Glomerular endothelial cell (primary cell): ENCODE data around the gene PLD6. TPM values are rescaled to one million over a fixed set of nuclear protein-coding genes. Genes with fewer than 3 reads are reported as not detected.
A peak's percentile ranks its signal among the peaks of the same experiment; 100 is the strongest.

ENCODE experiments used
- DNase-seq: peaks from one replicate; pipeline ENCODE4 v3.0.0-alpha.2; 2011; ENCODE audit warnings: low read depth, low spot score; ENCODE audit errors: extremely low read depth
- total RNA-seq: library from RNA; depleted of rRNA; stranded (reverse); fragments of >200 nt; gene quantifications from 2 replicates; pipeline ENCODE4 v1.2.3, GENCODE V29; 2015

The PLD6 gene
- total RNA-seq, 1 donor from 2014 or later, result 2.0 TPM

GRCh38 chr17:17157041-17157440 lies 49.1 kb downstream of the PLD6 start:
- no peak for DNase-seq

DNA sequence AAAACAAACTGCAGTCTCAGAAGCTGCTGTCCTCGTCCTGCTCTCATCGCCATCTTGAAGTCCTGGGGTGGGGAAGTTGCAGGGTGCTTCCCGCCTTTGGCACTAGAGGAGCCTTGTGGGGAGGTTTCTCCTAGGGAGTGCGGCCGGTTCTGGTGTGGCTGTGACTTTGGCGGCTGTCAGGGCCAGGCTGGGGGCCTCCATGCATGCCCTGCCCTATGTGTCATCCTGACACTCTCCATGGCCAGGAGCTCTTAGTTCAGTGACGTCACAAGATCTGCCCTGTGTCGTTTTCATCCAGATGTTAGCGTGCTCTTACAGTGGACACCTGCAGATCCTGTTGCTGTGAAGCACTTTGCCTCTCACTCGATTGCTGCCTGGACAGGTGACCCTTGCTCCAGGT lies 49.6 kb downstream of the PLD6 start:
- DNase-seq, result no peak

DNA sequence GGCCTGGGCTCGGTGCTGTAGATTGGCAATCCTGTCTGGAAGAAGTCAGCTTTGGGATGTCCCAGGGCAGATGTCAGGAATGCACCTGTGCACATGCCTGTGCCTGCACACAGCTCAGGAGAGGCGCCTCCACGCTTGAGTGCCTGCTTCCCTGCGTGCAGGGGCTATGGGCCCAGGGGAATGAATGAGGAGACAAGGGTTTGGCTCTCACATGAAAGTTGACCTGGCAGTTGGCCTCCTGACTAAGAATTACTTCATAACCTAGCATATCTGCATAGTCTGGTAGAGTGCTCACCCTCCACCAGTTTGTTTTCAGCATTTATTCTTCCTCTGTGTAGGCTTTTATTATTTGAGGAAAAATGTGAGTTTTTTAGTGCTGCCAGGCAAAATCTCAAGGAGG lies 50.0 kb downstream of the PLD6 start:
- DNase-seq, result no peak

GRCh38 chr17:17155568-17155967 lies 50.6 kb downstream of the PLD6 start:
- DNase-seq, result no peak

DNA sequence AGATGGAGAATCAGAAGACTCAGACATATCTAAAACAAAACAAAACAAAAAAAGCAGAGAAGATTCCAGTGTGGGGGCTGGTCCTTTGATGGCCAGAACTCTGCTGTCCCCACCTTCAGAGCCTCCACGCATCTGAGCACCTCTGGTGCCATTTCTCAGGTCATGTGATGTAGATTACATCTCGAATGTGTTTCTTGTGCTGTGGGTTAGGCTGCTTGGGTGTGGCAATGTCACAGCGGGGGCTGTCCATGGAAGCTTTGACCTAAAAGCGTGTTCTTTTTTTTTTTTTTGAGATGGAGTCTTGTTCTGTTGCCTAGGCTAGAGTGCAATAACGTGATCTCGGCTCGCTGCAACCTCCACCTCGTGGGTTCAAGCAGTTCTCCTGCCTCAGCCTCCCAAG lies 51.2 kb downstream of the PLD6 start:
- DNase-seq, result no peak

DNA sequence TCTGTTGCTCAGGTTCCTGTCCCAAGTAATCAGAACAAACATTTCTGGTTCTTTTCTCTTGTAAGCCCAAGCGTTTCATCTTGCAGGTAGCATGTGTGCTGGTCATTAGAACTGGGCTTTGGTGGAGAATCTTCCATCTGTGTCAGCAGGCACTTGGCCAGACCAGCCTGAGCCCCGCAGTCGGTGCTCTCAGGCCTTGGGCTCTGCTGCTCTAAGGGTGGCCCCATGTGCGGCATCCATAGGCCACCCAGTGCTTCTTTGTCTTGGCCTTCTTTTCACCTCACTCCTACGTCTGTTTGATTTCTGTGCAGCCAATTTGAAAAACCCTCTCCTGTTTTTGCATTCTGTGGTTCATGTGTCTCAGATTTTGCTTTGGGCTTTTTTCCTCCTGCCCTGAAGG lies 51.6 kb downstream of the PLD6 start:
- no peak for DNase-seq

DNA sequence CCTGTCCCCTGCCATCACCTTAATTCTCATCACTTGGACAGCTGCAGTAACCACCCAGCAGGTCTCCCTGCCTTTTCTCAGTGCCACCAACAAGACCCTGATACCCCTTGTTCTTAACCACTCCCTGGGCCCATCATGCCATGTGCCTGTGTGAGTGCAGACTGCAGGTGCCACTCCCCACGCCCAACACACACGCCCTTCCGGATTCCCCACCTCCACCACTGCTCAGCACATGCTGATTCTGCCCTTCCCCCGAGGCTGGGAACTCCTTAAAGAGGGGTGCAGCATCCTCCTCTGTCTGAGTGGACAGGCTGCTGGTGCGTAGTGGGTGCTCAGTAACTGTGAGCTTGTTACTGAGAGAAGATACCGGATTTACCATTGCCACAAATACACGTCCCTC lies 52.4 kb downstream of the PLD6 start:
- no peak for DNase-seq

DNA sequence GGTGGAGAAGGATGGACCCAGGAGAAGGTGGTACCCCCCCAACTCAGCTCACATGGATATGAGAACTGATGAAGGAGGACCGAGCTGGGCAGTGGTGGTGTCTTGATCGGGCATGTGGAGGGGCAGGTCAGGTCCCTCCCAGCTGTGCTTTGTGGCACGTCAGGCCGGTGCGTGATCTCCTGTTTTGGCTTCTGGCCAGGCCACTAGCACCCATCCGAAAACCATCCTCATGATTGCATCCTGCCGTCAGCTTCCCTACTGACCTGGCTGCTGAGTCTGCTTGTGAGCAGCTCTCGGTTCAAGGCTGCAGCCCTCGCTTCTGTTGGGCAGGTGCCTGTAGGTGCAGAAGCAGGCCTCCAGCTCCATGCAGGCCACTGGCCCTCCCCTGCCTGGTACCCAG lies 53.1 kb downstream of the PLD6 start:
- no peak for DNase-seq

DNA sequence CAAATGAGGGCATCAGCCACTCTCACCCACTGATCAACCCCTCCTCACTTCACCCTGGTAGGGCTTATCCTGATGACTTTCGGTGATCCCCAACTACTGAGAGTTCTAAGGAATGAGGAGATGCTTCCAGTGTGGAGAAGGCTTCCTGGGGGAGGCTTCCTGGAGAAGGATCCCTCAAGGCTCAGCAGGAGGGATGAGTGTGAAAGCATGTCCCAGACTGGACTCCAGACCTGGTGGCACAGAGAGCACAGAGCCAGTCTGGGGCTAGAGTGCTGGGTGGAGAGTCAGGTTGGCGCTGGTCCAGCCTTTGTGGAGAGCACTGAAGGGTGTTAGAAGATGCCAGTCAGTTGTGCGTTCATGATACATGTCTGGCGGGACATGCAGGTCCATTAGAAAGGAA lies 53.7 kb downstream of the PLD6 start:
- DNase-seq, result no peak

DNA sequence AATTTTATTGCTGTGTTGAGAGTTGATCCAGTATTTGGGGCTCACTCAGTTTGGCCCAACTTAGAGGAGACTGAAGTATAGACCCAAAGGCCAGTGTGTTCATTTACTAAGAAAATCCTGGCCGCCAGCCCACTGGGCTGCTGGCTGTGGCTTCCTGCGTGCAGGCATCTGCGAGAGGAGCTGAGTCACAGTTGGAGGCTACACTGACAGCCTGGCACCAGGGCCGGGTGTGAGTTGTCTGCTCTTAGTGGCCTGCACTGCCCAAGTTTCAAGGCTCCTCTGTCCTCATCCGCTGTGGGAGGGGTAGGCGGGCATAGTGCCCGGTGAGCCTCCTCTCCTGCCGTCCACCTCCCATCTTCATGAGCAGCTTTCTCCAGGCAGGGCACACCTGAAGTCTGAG lies 54.2 kb downstream of the PLD6 start:
- peak; percentile 57 for DNase-seq

DNA sequence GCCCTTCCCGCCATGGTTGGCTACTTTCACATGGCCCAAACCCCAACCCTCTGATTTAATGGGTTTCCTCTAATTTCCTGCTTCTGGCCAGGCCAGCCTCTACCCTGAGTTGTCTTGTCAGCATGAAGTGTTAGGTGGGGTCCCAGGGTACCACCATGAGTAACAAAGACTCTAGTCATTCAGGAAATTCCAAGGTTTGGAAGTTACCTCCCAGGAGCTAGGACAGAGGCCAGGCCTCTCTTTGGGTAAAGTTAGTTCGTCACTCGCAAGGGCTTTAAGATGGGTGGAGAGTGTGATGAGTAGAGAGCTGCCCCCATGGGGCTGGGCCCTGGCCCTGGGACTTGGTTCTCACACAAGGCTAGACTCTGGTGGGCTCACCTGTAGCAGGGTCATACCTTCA lies 54.6 kb downstream of the PLD6 start:
- no peak for DNase-seq

DNA sequence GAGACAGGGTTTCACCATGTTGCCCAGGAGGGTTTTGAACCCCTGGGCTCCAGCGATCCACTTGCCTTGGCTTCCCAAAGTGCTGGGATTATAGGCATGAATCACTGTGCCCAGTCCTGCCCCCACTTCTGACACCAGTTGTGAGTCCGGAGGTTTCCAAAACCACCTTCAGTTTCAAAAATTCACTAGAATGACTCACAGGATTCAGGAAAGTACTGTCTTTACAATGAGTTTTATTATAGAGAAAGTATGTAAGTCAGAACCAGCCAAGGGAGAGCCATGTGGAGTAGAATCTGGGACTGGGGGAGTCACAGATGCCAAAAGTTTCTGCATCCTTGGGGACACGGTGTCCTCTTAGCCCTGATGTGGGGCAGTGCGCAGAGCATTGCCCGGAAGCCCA lies 55.1 kb downstream of the PLD6 start:
- DNase-seq, result no peak

Other genes with a start within 250 kb of the PLD6 start
- gene TNFRSF13B, start 234.2 kb downstream of the PLD6 start, total RNA-seq, result not detected in 2 replicates
- 122 and 160 TPM in 2 replicates for gene MPRIP, start 163.9 kb downstream of the PLD6 start, total RNA-seq
- gene FLCN, start 30.8 kb upstream of the PLD6 start, total RNA-seq, result 40.4 and 73.7 TPM in 2 replicates
- 54.1 and 59.7 TPM in 2 replicates for gene COPS3, start 74.9 kb upstream of the PLD6 start, total RNA-seq
- 2.7 TPM in 2 replicates for gene NT5M, start 97.0 kb upstream of the PLD6 start, total RNA-seq